GM06990 (cell line): ENCODE data around the gene CAMK2B.

ENCODE experiments used
- DNase-seq: peaks from one replicate; pipeline ENCODE4 v3.0.0-alpha.2; 2011; ENCODE audit not compliant: insufficient read length; ENCODE audit errors: extremely low read depth
- H3K27me3 ChIP-seq: replicated peaks from 2 replicates; pipeline ENCODE4 v1.6.0; 2011; ENCODE audit warnings: low read length; ENCODE audit not compliant: control insufficient read depth, insufficient read depth
- H3K36me3 ChIP-seq: 2 replicates; pipeline ENCODE4 v1.5.1; 2011; ENCODE audit warnings: low read length; ENCODE audit not compliant: control insufficient read depth, insufficient read depth
- H3K4me3 ChIP-seq: replicated peaks from 2 replicates; pipeline ENCODE4 v1.5.1; 2011; ENCODE audit warnings: low read depth, mild to moderate bottlenecking, control low read depth, low read length
- TF ChIP-seq, protein P1 (sequence below): IDR thresholded peaks from 2 replicates; pipeline ENCODE4 v1.5.1; 2011; ENCODE audit warnings: low read length, control low read depth, mild to moderate bottlenecking, inconsistent platforms; ENCODE audit not compliant: insufficient read depth, poor library complexity, severe bottlenecking

CAMK2B gene

DNA sequence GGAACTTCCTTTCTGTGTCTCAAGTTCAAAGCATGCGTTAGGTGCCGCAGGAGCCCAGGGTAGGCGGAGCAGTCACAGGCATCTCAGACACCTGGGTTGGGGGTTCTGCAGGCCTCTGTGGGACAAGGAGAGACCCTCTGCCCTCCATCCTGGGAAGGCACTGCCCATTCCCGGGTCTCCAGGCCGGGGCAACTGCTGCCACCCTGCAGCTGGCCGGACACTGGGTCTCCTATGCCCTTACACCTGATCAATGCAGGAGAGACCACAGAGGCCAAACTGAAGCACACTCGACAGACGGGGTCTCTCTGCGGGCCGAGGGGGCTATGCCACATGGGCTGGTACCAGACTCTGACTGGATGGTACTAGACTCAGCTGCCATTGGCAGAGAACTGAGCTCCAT is 87.7 kb downstream of the CAMK2B start:
- Histone ChIP-seq H3K36me3 (no peaks in the 10 kb centered on the region), H3K27me3 (no peaks in the 10 kb centered on the region; the same call in 1 of the 2 replicates), H3K4me3 (no peak overlapping the region)
- TF ChIP-seq, protein P1, sequence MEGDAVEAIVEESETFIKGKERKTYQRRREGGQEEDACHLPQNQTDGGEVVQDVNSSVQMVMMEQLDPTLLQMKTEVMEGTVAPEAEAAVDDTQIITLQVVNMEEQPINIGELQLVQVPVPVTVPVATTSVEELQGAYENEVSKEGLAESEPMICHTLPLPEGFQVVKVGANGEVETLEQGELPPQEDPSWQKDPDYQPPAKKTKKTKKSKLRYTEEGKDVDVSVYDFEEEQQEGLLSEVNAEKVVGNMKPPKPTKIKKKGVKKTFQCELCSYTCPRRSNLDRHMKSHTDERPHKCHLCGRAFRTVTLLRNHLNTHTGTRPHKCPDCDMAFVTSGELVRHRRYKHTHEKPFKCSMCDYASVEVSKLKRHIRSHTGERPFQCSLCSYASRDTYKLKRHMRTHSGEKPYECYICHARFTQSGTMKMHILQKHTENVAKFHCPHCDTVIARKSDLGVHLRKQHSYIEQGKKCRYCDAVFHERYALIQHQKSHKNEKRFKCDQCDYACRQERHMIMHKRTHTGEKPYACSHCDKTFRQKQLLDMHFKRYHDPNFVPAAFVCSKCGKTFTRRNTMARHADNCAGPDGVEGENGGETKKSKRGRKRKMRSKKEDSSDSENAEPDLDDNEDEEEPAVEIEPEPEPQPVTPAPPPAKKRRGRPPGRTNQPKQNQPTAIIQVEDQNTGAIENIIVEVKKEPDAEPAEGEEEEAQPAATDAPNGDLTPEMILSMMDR = no peak
- no peak for DNase-seq

GRCh38 chr7:44236333-44236728 is 89.1 kb downstream of the CAMK2B start:
- TF ChIP-seq, protein P1 = no peak
- no peak for DNase-seq
- Histone ChIP-seq H3K27me3 (no peaks in the 10 kb centered on the region; the same call in 1 of the 2 replicates), H3K4me3 (no peak overlapping the region), H3K36me3 (no peaks in the 10 kb centered on the region)

DNA sequence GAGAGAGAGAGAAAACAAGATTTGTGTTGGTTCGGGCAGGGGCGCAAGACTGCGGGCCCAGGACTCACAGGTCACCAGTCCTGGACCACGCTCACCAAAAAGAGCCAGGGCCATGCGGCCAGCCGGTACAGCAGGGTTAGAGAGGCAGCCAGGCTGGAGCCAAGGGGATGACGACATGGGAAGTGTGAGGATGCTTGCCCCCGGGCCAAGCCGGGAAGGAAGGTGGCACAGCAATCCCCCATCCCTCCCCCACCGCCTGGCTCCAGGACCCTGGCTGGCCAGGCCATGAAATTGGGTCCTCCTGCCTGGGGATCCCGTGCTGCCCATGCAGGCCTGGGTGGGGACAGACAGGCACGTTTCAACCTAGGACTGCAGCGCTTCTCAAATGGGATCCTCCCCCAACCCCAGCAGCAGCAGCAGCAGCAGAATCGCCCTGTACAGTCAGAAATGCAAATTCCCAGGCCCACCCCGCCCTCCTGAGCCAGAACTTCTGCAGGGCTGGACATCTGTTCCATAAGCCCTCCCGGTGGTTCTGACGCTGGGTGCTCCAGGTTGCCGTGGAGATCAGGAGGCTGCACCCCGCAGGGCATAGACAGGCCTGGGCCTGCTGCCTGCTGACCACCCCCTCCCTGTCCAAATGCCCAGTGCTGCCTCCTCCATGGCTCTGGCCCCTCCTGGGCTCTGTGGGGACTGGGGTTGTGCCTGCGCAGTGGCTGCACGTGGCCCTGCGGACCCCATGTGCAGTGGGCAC is 89.6 kb downstream of the CAMK2B start:
- DNase-seq = no peak
- H3K36me3 ChIP-seq = no peaks in the 10 kb centered on the region
- H3K4me3 ChIP-seq = no peak overlapping the region
- no peaks in the 10 kb centered on the region; the same call in 1 of the 2 replicates for H3K27me3 ChIP-seq
- TF ChIP-seq, protein P1 = no peak

GRCh38 chr7:44235066-44235465 is 90.3 kb downstream of the CAMK2B start:
- Histone ChIP-seq H3K36me3 (no peaks in the 10 kb centered on the region), H3K27me3 (no peaks in the 10 kb centered on the region; the same call in 1 of the 2 replicates), H3K4me3 (no peak overlapping the region)
- TF ChIP-seq, protein P1 = no peak
- DNase-seq = no peak

GRCh38 chr7:44232901-44233715 is 92.3 kb downstream of the CAMK2B start:
- no peaks in the 10 kb centered on the region; the same call in 1 of the 2 replicates for H3K27me3 ChIP-seq
- no peak for DNase-seq

More at GRCh38 chr7:44232901-44233715, 92.3 kb downstream of the CAMK2B start:
- TF ChIP-seq, protein P1 = no peak
- Histone ChIP-seq H3K36me3 (no peaks in the 10 kb centered on the region), H3K4me3 (no peak overlapping the region)
